Liver (tissue), 9 donors: ENCODE measurements around the gene RPS19BP1. TPM values are rescaled to one million over a fixed set of nuclear protein-coding genes. Genes with fewer than 3 reads are reported as not detected.
A peak's percentile ranks its signal among the peaks of the same experiment; 100 is the strongest.

Source experiments
- DNase-seq: peaks from one replicate; pipeline ENCODE4 v3.0.0-alpha.2; 2017; ENCODE audit warnings: low spot score
- H3K27ac ChIP-seq, 2 donors: one replicate each; pipeline ENCODE4 v1.7.0; 2013; ENCODE audit warnings: inconsistent platforms in 2 of 2, low read length in 2 of 2, control low read depth in 1 of 2, low read depth in 1 of 2, mild to moderate bottlenecking in 1 of 2
- H3K27me3 ChIP-seq, 4 donors: one replicate each; pipeline versions ENCODE4 v1.6.1 to v1.7.0; 2013; ENCODE audit warnings: low read length in 3 of 4, inconsistent platforms in 1 of 4, mild to moderate bottlenecking in 1 of 4, moderate library complexity in 1 of 4; ENCODE audit not compliant: control insufficient read depth in 4 of 4, insufficient read depth in 4 of 4
- H3K36me3 ChIP-seq, 4 donors: one replicate each; pipeline versions ENCODE4 v1.6.1 to v1.7.0; 2013; ENCODE audit warnings: low read length in 3 of 4, mild to moderate bottlenecking in 3 of 4, low read depth in 1 of 4, moderate library complexity in 1 of 4; ENCODE audit not compliant: control insufficient read depth in 4 of 4, insufficient read depth in 3 of 4
- H3K4me1 ChIP-seq, 4 donors: one replicate each; pipeline versions ENCODE4 v1.6.1 to v1.7.0; 2013; ENCODE audit warnings: low read length in 3 of 4, mild to moderate bottlenecking in 3 of 4, moderate library complexity in 1 of 4; ENCODE audit not compliant: control insufficient read depth in 4 of 4, insufficient read depth in 4 of 4
- H3K4me3 ChIP-seq, 3 donors: one replicate each; pipeline versions ENCODE4 v1.6.1 to v1.7.0; 2013; ENCODE audit warnings: low read length in 3 of 3, control low read depth in 1 of 3, low read depth in 1 of 3, mild to moderate bottlenecking in 1 of 3
- H3K9ac ChIP-seq, 2 donors: one replicate each; pipeline ENCODE4 v1.7.0; 2013; ENCODE audit warnings: low read length in 2 of 2, mild to moderate bottlenecking in 2 of 2, moderate library complexity in 2 of 2, control low read depth in 1 of 2, low read depth in 1 of 2
- H3K9me3 ChIP-seq, 4 donors: one replicate each; pipeline versions ENCODE4 v1.6.1 to v1.7.0; 2013; ENCODE audit warnings: low read length in 3 of 4; ENCODE audit not compliant: control insufficient read depth in 4 of 4
- ATF3 ChIP-seq: IDR thresholded peaks from 2 replicates; pipeline ENCODE4 v1.6.1; 2016; ENCODE audit warnings: antibody characterized with exemption
- FOXA1 ChIP-seq: IDR thresholded peaks from 2 replicates; pipeline ENCODE4 v1.6.1; 2016; ENCODE audit warnings: antibody characterized with exemption
- FOXA2 ChIP-seq: IDR thresholded peaks from 2 replicates; pipeline ENCODE4 v1.6.1; 2016; ENCODE audit warnings: antibody characterized with exemption
- GABPA ChIP-seq, 2 donors: IDR thresholded peaks in 1 of 2; conservative IDR thresholded peaks in 1 of 2; 2 replicates each; pipeline ENCODE4 v1.6.1; 2016; ENCODE audit warnings: antibody characterized with exemption in 2 of 2, mild to moderate bottlenecking in 1 of 2, moderate library complexity in 1 of 2
- HNF4A ChIP-seq, 2 donors: conservative IDR thresholded peaks; 2 replicates each; pipeline ENCODE4 v1.6.1; 2016; ENCODE audit warnings: antibody characterized with exemption in 2 of 2, mild to moderate bottlenecking in 2 of 2
- HNF4G ChIP-seq: IDR thresholded peaks from 2 replicates; pipeline ENCODE4 v1.6.1; 2016; ENCODE audit warnings: antibody characterized with exemption
- JUND ChIP-seq, 2 donors: IDR thresholded peaks; 2 replicates each; pipeline ENCODE4 v1.6.1; 2016; ENCODE audit warnings: antibody characterized with exemption in 2 of 2
- RAD21 ChIP-seq, 2 donors: IDR thresholded peaks; 2 replicates each; pipeline ENCODE4 v1.6.1; 2016; ENCODE audit warnings: antibody characterized with exemption in 2 of 2, mild to moderate bottlenecking in 2 of 2
- SP1 ChIP-seq: IDR thresholded peaks from 2 replicates; pipeline ENCODE4 v1.6.1; 2018; ENCODE audit warnings: antibody characterized with exemption, mild to moderate bottlenecking
- TAF1 ChIP-seq: conservative IDR thresholded peaks from 2 replicates; pipeline ENCODE4 v1.6.1; 2016; ENCODE audit warnings: antibody characterized with exemption, mild to moderate bottlenecking
- ZBTB33 ChIP-seq: IDR thresholded peaks from 2 replicates; pipeline ENCODE4 v1.6.1; 2016; ENCODE audit warnings: antibody characterized with exemption
- WGBS: extraction: QIAGEN DNeasy Blood & Tissue Kit; methylation state at CpG from one replicate; pipeline ENCODE4 v1.1.7; 2013; 5-methylcytosine and 5-hydroxymethylcytosine counted together
- polyA plus RNA-seq, 2 donors: library from polyadenylated mRNA; stranded (reverse) in 1 of 2; unstranded in 1 of 2; fragments of 200-250 nt in 1 of 2; fragments of >200 nt in 1 of 2; fragmentation: Nextera tagmentation in 1 of 2; extraction: Ambion mirVana in 1 of 2; gene quantifications; one replicate each; pipeline versions ENCODE4 v1.2.1 to v1.2.3, GENCODE V29; 2013 to 2015
- total RNA-seq, 2 donors: library from RNA; depleted of rRNA; stranded (reverse); fragments of >200 nt; gene quantifications; one replicate each; pipeline ENCODE4 v1.2.3, GENCODE V29; 2014
- TF ChIP-seq, protein P1 (sequence below): IDR thresholded peaks from 2 replicates; pipeline ENCODE4 v1.6.1; 2016; ENCODE audit warnings: antibody characterized with exemption
- TF ChIP-seq, protein P2 (sequence below): fragments of 150-350 bp; IDR thresholded peaks from 2 replicates; pipeline ENCODE4 v1.5.1; 2017; ENCODE audit warnings: improper control_type of control experiment, low read depth, low read length; ENCODE audit not compliant: missing input control
- donor health status: healthy.
- donor health status: healthy.
- donor health status: healthy.
- donor health status: healthy.
- donor health status: healthy.

Gene RPS19BP1
- total and polyA plus RNA-seq, 4 donors = 36.3 to 89.6 (median 63.3) TPM

DNA sequence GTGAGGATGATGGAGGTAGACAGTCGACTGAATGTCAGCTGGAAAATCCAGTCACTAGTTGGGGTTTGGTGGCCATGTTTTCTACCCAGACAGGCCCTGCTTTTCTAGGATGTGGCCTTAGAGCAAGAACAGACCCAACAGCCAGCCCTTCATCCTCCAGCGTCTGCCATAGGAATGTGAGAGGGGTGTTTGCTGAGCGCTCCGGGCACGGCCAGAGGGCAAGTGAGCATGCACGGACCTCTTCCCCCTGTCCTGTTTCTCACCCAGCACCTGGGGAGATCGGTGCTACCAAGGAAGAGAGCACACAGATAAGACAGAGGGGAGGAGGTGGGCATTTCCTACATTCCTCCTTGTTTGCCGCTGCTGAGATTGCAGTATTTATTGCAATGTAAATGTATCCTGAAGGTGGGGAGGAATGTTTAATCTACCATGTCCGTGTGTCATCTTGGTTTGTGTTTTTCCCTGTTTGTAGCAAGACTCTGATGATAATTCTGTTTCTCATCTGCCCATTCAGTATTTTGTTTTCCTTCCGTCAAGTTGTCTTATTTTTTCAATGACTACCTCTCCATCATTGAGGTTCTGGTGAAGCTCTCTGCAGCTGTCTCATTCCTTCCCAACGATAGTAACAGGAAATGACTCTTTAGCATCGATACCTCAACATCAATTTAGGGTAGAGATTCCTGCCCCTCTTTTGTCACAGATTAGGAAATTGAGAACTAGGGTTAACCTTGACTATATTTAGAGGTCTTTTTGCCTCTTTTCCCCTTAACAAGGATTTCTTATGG lies 17.1 kb downstream of the RPS19BP1 start:
- DNase-seq = no peak
- Histone ChIP-seq H3K4me3 (no peak overlapping the region), H3K4me1 (peaks cover 1 to 26% (median 12%) of the 10 kb centered on the region in 4 donors), H3K27ac (no peak overlapping the region), H3K9me3 (no peaks in the 10 kb centered on the region), H3K9ac (no peak overlapping the region), H3K27me3 (no peaks in the 10 kb centered on the region), H3K36me3 (peaks cover 12 to 51% (median 48%) of the 10 kb centered on the region in 4 donors)
- no peak for TF ChIP-seq FOXA1
- no peak for TF ChIP-seq TAF1
- TF ChIP-seq, protein P1, sequence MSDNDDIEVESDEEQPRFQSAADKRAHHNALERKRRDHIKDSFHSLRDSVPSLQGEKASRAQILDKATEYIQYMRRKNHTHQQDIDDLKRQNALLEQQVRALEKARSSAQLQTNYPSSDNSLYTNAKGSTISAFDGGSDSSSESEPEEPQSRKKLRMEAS = no peak
- TF ChIP-seq FOXA2 = no peak
- no peak for TF ChIP-seq SP1
- TF ChIP-seq ZBTB33 = no peak
- TF ChIP-seq ATF3 = no peak
- 90% methylated on average over 12 of the region's 12 CpGs for WGBS

DNA sequence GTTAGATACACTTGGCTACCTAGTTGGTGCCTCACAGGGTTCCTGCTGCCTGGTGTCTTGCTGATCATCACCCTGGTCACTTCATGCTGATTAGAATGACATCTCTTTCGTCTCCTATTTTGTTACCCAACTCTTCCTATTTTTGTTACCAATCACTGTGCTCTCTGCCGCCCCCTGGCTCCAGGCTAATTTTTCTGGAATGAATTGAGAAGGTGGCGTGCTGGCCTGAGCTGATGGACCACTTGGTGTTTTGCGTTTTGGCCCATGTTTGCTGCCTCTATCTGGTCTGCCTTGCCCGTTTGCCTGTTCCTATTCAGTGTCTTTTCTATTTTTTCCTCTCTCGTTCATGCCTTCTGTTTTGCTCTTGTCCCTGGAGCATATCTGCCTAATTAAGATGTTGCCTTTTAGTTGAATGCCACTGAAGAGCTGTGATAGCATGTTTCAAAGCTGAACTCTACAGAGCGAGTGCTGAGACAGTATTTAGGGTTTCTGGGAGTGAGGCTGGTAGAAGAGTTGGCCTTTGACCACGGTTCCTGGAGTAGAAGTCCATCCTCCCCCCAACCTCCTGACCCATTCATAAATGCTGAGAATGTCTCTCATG lies 18.1 kb downstream of the RPS19BP1 start:
- WGBS = 53% methylated on average over 8 of the region's 8 CpGs
- Histone ChIP-seq H3K27me3 (no peaks in the 10 kb centered on the region), H3K9ac (no peak overlapping the region), H3K9me3 (no peaks in the 10 kb centered on the region), H3K4me3 (no peak overlapping the region), H3K27ac (no peak overlapping the region), H3K4me1 (peaks cover 1 to 25% (median 11%) of the 10 kb centered on the region in 4 donors), H3K36me3 (peaks cover 12 to 56% (median 52%) of the 10 kb centered on the region in 4 donors)
- TF ChIP-seq RAD21 (IDR thresholded peaks at IDR 0.05) (peak; percentile 69 to 80), TAF1 (no peak), HNF4A (conservative IDR thresholded peaks at IDR 0.05) (no peak), SP1 (no peak), ATF3 (no peak), HNF4G (no peak), JUND (IDR thresholded peaks at IDR 0.05) (no peak), FOXA2 (no peak), GABPA (IDR thresholded peaks at IDR 0.05 in 1 of 2, conservative IDR thresholded peaks at IDR 0.05 in 1 of 2) (no peak)
- TF ChIP-seq, protein P2, sequence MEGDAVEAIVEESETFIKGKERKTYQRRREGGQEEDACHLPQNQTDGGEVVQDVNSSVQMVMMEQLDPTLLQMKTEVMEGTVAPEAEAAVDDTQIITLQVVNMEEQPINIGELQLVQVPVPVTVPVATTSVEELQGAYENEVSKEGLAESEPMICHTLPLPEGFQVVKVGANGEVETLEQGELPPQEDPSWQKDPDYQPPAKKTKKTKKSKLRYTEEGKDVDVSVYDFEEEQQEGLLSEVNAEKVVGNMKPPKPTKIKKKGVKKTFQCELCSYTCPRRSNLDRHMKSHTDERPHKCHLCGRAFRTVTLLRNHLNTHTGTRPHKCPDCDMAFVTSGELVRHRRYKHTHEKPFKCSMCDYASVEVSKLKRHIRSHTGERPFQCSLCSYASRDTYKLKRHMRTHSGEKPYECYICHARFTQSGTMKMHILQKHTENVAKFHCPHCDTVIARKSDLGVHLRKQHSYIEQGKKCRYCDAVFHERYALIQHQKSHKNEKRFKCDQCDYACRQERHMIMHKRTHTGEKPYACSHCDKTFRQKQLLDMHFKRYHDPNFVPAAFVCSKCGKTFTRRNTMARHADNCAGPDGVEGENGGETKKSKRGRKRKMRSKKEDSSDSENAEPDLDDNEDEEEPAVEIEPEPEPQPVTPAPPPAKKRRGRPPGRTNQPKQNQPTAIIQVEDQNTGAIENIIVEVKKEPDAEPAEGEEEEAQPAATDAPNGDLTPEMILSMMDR = peak; percentile 62
- TF ChIP-seq, protein P1 = no peak
- peak; percentile 78 for DNase-seq
